Esophagus squamous epithelium (tissue), 5 donors: Measurements from ENCODE around the gene MATN3. TPM values are rescaled to one million over a fixed set of nuclear protein-coding genes. Genes with fewer than 3 reads are reported as not detected.
"Not testable (repeated sequence)": the region's sequence is repeated elsewhere in the genome, so short reads cannot be mapped to it uniquely, and the experiment has no call there.

Source experiments
- DNase-seq: peaks from one replicate; lab custom pipeline; 2025; lab: John Stamatoyannopoulos, UW
- H3K27ac ChIP-seq, 4 donors: fragments of 200-600 bp; sonication (generic); one replicate each; pipeline ENCODE4 v1.5.1; 2016 to 2019; ENCODE audit warnings: mild to moderate bottlenecking in 1 of 4
- H3K27me3 ChIP-seq, 4 donors: fragments of 200-600 bp; sonication (generic); 1 replicate in 3 of 4; 2 replicates in 1 of 4; pipeline versions ENCODE4 v1.5.1 to v1.6.0; 2017 to 2021; ENCODE audit warnings: antibody characterized with exemption in 1 of 4
- H3K36me3 ChIP-seq, 3 donors: fragments of 200-600 bp; sonication (generic); one replicate each; pipeline ENCODE4 v1.5.1; 2016 to 2019
- H3K4me1 ChIP-seq, 3 donors: fragments of 200-600 bp; sonication (generic); one replicate each; pipeline ENCODE4 v1.5.1; 2017 to 2019
- H3K4me3 ChIP-seq, 4 donors: fragments of 200-600 bp; sonication (generic); 1 replicate in 3 of 4; 2 replicates in 1 of 4; pipeline ENCODE4 v1.5.1; 2016 to 2019; ENCODE audit warnings: mild to moderate bottlenecking in 2 of 4, moderate library complexity in 1 of 4
- H3K9me3 ChIP-seq, 3 donors: fragments of 200-600 bp; sonication (generic); one replicate each; pipeline ENCODE4 v1.5.1; 2016 to 2019
- CTCF ChIP-seq, 6 experiments: fragments of 450-650 bp in 4 of 6; fragments of 200-600 bp in 2 of 6; sonication (generic) in 2 of 6; IDR thresholded peaks; one replicate each; pipeline ENCODE4 v1.5.1; 2016 to 2019; ENCODE audit warnings: antibody characterized with exemption in 6 of 6, mild to moderate bottlenecking in 4 of 6, moderate library complexity in 4 of 6
- POLR2A ChIP-seq, 4 donors: fragments of 450-650 bp; IDR thresholded peaks; one replicate each; pipeline ENCODE4 v1.6.1; 2017; ENCODE audit warnings: antibody characterized with exemption in 4 of 4, mild to moderate bottlenecking in 4 of 4, moderate library complexity in 3 of 4
- WGBS, 2 donors: methylation state at CpG; one replicate each; pipeline ENCODE4 v1.1.5; 2018; 5-methylcytosine and 5-hydroxymethylcytosine counted together
- intact Hi-C: fragments of 100-400 bp; cut with DNase I; formaldehyde crosslinking; loops from one replicate; pipeline ENCODE4 v1.15.0; 2022
- total RNA-seq, 4 donors: library from RNA; depleted of rRNA; stranded (reverse); fragments of >200 nt; gene quantifications; one replicate each; pipeline ENCODE4 v1.1.0, GENCODE V29; 2016
- donor health status: DM: yes; HTN: yes; CAD: no.

Gene MATN3
- total RNA-seq, 4 donors from 2014 or later = 0.45 to 1.3 (median 0.92) TPM; not detected in 1

GRCh38 chr2:20048488-20049448, 36.3 kb upstream of the MATN3 start:
- DNase-seq = no peak
- intact Hi-C loops = no loop called here
- peak overlapping the region; percentile 97 to 99 (median 98) for H3K27ac ChIP-seq
- WGBS, 2 donors = 31 to 58% methylated on average over 6 of the region's 6 CpGs
- no peak for TF ChIP-seq CTCF (IDR thresholded peaks at IDR 0.05)
- H3K9me3 ChIP-seq = no peaks in the 10 kb centered on the region
- peaks cover 0 to 9% (median 0%) of the 10 kb centered on the region in 3 donors for H3K36me3 ChIP-seq
- no peaks in the 10 kb centered on the region for H3K27me3 ChIP-seq
- H3K4me1 ChIP-seq = peaks cover 23 to 82% (median 39%) of the 10 kb centered on the region in 3 donors
- peak overlapping the region in 3 of 4 donors; percentile 72 to 93 (median 73) for H3K4me3 ChIP-seq

- H3K27ac ChIP-seq, intact Hi-C loops, H3K27me3 ChIP-seq, DNase-seq, H3K4me3 ChIP-seq, H3K9me3 ChIP-seq: not testable (repeated sequence)
- peaks cover 0 to 13% (median 0%) of the 10 kb centered on the region in 3 donors for H3K36me3 ChIP-seq
- 67 to 75% methylated on average over 4 of the region's 4 CpGs for WGBS, 2 donors
- H3K4me1 ChIP-seq = peaks cover 17 to 96% (median 40%) of the 10 kb centered on the region in 3 donors
Measured at GRCh38 chr2:20045712-20046292, 33.3 kb upstream of the MATN3 start.

DNA sequence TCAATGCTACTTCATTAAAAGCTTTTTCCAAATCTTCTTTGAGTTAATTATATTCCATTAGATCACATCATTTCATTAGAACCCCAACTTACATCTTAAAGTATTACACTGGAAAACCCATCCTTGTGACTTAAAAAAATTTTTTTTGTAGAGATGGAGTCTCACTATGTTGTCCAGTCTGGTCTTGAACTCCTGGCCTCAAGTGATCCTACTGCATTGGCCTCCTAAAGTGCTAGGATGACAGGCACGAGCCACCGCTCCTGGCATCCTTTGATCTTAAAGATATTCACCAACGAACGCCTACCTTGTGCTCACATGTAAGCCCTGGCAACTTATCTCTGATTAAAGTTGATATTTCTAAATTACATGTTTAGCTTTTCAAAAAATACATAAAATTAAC, 32.3 kb upstream of the MATN3 start:
- intact Hi-C loops = no loop called here
- WGBS, 2 donors = 82 to 93% methylated on average over 4 of the region's 4 CpGs
- H3K27ac ChIP-seq = no peak overlapping the region
- H3K27me3 ChIP-seq = no peaks in the 10 kb centered on the region
- no peak overlapping the region for H3K4me3 ChIP-seq
- TF ChIP-seq CTCF (IDR thresholded peaks at IDR 0.05) = no peak
- TF ChIP-seq POLR2A (IDR thresholded peaks at IDR 0.05) = no peak
- H3K36me3 ChIP-seq = peaks cover 0 to 23% (median 4%) of the 10 kb centered on the region in 3 donors
- peaks cover 17 to 97% (median 40%) of the 10 kb centered on the region in 3 donors for H3K4me1 ChIP-seq
- no peaks in the 10 kb centered on the region for H3K9me3 ChIP-seq
- DNase-seq = no peak

DNA sequence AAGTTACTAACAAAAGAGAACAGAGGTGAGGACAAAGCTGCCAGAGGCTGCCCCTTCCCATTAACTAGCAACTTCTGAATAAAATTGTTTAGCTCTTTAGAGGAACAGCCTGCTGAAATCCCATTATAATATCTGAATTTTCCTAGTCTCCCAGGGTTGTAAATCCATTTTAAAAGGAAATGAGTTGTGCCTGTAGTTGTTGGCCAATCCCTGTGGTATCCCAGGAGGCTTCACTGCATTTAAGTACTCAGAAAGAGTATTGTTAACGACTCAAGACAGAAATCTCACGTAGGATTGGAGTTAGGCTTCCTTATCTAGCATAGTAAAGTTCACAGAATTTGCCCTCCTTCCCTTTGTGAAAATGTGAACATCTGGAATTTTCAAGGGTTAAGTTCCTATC, 30.1 kb upstream of the MATN3 start:
- peaks cover 5 to 78% (median 28%) of the 10 kb centered on the region in 3 donors for H3K4me1 ChIP-seq
- no peak for DNase-seq
- peaks cover 7 to 45% (median 11%) of the 10 kb centered on the region in 3 donors for H3K36me3 ChIP-seq
- H3K9me3 ChIP-seq = no peaks in the 10 kb centered on the region
- H3K27ac ChIP-seq = no peak overlapping the region
- H3K27me3 ChIP-seq = no peaks in the 10 kb centered on the region
- TF ChIP-seq POLR2A (IDR thresholded peaks at IDR 0.05) (no peak), CTCF (IDR thresholded peaks at IDR 0.05) (no peak)
- intact Hi-C loops = no loop called here
- H3K4me3 ChIP-seq = no peak overlapping the region
- WGBS, 2 donors = 29 to 49% methylated on average over 2 of the region's 2 CpGs

DNA sequence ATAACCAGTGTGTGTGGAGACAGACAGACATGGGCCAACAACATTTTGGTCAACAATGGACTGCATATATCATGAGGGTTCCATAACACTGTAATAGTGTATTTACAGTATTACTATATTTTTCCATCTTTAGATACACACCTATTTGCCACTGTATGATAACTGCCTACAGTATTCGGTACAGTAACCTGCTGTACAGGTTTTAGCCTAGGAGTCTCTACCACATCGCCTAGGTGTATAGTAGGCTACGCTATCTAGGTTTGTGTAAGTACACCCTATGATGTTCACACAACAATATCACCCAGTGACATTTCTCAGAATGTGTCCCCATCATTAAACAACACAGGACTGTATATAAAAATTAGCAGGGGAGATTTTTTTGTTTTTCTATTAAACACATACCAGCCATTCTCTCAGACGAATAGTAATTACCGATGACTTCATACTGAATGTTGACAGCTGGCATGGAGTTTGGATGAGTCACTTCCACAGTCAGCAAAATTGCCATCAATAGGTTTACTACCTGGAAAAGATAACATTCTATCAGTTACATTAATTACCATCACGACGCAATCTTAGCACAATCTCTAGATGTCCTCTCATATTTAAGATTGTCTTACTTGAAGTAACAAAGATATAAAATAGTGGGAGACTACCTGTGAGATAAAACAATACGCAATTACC, 28.2 kb upstream of the MATN3 start:
- intact Hi-C loops = no loop called here
- Histone ChIP-seq H3K4me3 (no peak overlapping the region), H3K36me3 (peaks cover 14 to 56% (median 16%) of the 10 kb centered on the region in 3 donors), H3K9me3 (no peaks in the 10 kb centered on the region), H3K4me1 (peaks cover 3 to 70% (median 25%) of the 10 kb centered on the region in 3 donors), H3K27ac (no peak overlapping the region), H3K27me3 (no peaks in the 10 kb centered on the region)
- DNase-seq = no peak
- TF ChIP-seq POLR2A (IDR thresholded peaks at IDR 0.05) (no peak), CTCF (IDR thresholded peaks at IDR 0.05) (no peak)
- 52 to 67% methylated on average over 8 of the region's 8 CpGs for WGBS, 2 donors
